Inflammatory macrophage treated with lipopolysaccharide for 4 hours (primary cell): Measurements from ENCODE around the gene CCDC192.
"Not testable (repeated sequence)": the region's sequence is repeated elsewhere in the genome, so short reads cannot be mapped to it uniquely, and the experiment has no call there.

ENCODE experiments used
- DNase-seq: peaks from one replicate; pipeline ENCODE4 v3.0.0-alpha.2; 2020

Gene CCDC192

DNA sequence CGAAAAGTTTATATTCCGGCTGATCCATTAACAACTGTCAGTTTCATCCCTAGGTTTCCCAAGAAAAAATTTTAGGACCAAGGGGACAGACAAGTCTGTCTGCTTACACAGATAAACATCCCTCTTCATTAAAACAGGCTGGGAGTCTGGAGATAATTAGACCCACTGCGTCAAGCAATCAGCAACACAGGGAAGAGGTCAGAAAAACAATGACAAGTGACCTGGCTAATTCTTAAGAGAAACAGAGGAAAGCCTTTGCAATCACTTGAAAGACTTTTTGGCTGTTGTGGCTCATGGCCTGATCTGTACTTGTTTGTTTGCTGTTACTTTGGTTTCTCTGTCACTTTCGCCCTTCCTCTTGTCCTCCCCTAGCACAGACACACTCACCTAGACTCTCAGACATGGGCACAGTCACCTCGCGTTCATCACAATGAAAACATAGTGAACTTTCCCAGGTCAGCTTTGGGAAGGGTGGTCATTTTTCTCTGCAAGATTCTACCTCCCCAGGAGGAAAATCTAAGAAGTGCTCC is 2.9 kb upstream of the CCDC192 start:
- no peak for DNase-seq

GRCh38 chr5:127702434-127702833 is 757 bp upstream of the CCDC192 start:
- DNase-seq: no peak

GRCh38 chr5:127705120-127705892 is 2.1 kb downstream of the CCDC192 start:
- DNase-seq: peak; percentile 77

GRCh38 chr5:127706691-127707090 is 3.5 kb downstream of the CCDC192 start:
- no peak for DNase-seq

GRCh38 chr5:127707209-127707608 is 4.0 kb downstream of the CCDC192 start:
- DNase-seq: no peak

- DNase-seq: not testable (repeated sequence)
Observed at GRCh38 chr5:127713083-127713482, 9.9 kb downstream of the CCDC192 start.

DNA sequence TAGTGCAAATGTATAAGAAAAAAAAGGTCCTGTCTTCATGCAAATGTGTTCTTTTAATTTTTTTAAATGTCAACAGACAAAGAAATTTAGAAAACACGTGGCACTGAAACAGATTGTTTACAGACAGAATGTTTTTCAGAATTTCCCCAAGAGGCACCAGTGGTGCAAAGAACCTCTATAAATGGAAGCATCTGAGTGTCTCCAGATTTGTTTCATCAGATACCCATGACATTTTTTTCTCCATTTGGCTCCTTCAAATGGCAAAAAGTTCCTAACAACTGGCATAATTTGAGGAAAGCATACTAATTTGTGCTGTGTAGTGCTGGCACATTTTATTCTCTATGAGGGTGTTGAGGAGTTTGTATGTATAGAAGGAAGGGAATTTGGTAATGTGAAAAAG is 15.0 kb downstream of the CCDC192 start:
- DNase-seq: no peak

GRCh38 chr5:127723571-127723970 is 20.4 kb downstream of the CCDC192 start:
- DNase-seq: peak; percentile 37

- DNase-seq: no peak
Observed at GRCh38 chr5:127725673-127726072, 22.5 kb downstream of the CCDC192 start.

- no peak for DNase-seq
Observed at GRCh38 chr5:127732963-127733362, 29.8 kb downstream of the CCDC192 start.

DNA sequence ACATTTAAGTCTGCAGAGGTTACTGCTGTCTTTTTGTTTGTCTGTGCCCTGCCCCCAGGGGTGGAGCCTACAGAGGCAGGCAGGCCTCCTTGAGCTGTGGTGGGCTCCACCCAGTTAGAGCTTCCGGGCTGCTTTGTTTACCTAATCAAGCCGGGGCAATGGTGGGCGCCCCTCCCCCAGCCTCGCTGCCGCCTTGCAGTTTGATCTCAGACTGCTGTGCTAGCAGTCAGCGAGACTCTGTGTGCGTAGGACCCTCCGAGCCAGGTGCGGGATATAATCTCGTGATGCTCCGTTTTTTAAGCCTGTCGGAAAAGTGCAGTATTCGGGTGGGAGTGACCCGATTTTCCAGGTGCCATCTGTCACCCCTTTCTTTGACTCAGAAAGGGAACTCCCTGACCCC is 36.2 kb downstream of the CCDC192 start:
- DNase-seq: not testable (repeated sequence)

- DNase-seq: no peak
Observed at GRCh38 chr5:127739807-127740384, 36.7 kb downstream of the CCDC192 start.

DNA sequence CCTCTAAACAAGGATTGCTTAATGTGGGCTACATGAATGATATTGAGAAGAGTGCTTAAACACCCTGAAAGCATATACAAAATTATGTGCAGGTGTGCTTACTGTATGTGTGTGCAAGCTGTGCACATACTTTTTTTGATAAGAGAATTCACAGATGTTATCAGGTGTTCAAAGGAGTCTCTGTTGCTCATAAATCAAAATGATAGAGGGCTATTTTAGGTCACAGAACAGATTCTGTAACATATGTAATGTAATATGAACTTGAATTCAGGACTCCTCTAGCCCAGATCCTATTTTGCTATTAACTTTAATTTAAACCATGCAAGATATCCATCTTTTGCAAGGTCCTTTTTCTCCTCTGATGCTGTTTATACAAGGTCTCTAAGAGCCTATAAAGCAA is 38.2 kb downstream of the CCDC192 start:
- DNase-seq: no peak

- no peak for DNase-seq
Observed at GRCh38 chr5:127744241-127744640, 41.0 kb downstream of the CCDC192 start.

DNA sequence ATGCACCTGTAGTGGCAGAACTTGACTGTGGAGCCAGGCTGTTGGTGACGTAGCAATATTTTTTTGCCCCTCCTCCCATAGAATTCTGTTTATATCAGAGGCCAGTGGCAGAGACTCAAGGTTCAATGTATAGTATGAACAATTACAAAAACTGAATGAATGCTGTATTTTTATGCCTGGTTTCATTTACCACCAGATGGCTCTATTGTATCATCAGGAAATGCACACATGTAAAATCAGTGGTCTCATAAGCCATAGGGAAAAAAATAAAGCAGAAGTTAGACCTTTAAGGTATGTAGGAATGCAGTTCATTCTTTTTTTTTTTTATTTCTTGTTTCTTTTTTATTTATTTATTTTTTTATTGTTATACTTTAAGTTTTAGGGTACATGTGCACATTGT is 43.6 kb downstream of the CCDC192 start:
- DNase-seq: peak; percentile 28

DNA sequence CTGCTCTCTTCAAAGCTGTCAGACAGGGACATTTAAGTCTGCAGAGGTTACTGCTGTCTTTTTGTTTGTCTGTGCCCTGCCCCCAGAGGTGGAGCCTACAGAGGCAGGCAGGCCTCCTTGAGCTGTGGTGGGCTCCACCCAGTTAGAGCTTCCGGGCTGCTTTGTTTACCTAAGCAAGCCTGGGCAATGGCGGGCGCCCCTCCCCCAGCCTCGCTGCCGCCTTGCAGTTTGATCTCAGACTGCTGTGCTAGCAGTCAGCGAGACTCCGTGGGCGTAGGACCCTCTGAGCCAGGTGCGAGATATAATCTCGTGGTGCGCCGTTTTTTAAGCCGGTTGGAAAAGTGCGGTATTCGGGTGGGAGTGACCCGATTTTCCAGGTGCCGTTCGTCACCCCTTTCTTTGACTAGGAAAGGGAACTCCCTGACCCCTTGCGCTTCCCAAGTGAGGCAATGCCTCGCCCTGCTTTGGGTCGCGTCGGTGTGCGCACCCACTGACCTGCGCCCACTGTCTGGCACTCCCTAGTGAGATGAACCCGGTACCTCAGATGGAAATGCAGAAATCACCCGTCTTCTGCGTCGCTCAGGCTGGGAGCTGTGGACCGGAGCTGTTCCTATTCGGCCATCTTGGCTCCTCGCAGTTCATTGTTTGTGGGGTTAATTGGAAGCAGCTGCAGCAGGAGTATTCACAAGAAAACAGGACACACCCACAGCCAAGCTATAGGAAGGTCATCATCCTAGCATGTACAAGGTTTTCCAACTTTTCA is 49.5 kb downstream of the CCDC192 start:
- DNase-seq: not testable (repeated sequence)

DNA sequence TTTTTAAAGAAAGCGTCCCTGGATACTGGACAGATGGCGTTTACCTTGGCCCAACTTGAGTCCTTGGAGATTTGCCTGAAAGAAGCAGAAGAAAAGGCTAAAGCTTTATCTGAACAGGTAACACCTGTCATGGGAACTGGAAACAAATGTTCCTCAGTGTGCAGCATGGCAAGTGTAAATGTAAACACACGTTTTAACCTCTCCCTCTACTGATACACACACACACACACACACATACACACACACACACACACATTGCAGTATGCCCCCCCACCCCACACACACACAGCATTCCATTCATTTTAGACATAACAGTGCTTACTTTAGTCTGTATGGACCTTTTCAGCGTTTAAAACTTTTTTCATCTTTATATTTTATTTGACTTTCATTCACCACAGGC is 51.1 kb downstream of the CCDC192 start:
- DNase-seq: no peak

GRCh38 chr5:127754706-127755105 is 51.5 kb downstream of the CCDC192 start:
- DNase-seq: no peak

DNA sequence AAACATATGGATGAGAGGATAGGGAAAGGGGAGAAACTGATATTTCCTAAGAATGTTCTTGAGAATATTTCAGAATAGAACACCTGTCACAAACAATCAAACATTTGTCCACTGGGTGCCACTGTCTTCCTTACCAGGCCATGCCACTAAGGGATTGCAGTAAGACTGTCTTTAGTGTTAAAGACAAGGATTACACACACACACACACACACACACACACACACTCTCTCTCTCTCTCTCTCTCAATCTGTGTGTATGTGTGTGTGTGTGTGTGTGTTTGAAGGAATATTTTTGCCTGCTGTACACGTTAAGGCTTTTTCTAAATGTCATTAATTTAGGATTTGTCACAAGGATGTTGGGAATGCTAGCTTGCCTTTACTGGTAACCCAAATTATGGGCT is 54.4 kb downstream of the CCDC192 start:
- DNase-seq: peak; percentile 36

GRCh38 chr5:127758766-127759283 is 55.6 kb downstream of the CCDC192 start:
- DNase-seq: no peak

GRCh38 chr5:127761869-127762268 is 58.7 kb downstream of the CCDC192 start:
- DNase-seq: no peak

- no peak for DNase-seq
Observed at GRCh38 chr5:127762412-127762811, 59.2 kb downstream of the CCDC192 start.

DNA sequence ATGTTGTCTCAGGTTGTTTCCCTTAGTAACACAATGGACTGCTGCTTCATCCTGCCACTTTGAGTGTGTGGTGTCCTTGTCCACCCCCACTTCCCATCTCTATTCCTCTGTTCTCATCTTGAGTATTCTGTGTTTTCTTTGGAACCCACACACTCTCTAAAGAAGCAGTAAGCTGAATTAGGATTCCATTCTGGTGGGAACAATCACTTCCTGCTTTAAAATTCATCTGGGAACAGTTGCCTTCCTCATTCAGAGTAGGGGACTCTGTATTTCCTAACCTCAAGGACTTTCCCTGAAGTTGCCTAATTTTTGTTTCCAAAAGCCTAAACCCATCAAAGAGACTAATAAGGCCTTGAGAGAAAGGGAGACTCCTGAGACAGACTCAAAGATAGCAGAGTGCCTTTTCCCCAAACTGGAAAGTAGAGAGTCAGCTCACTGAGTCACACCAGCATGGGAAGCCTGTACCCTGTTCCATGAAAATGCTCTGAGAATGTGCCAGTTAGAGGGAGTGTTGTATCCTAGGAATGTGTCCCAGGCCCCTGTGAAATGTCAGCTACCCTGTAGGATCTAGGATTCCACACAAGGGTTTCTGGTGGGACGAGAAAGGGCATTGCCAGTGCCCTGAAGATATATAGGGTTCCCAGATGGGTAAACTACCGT is 63.6 kb downstream of the CCDC192 start:
- peak; percentile 51 for DNase-seq
